Measurements from ENCODE around the gene UMOD. TPM values are rescaled to one million over a fixed set of nuclear protein-coding genes. Genes with fewer than 3 reads are reported as not detected.

Gene UMOD
- total RNA-seq: not detected

DNA sequence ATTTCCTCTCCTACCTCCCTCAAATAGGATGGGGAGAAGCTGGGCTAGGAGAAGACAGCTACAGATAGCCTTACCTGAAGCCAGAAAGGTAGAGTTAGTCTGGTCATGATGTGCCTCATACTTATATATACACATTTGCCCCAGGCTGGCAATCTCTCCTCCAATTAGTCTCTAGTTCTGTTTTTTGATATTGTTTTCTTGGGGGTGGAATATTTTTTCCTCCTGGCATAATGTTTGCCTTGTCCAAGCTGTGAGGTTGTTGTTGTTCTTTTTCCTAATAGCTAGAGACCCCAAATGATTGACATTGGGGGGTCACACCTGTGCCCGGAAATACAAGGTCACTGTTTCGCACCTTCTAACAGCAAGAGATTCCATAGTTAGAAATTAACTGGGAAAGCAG lies at the start of gene UMOD:
TSS of gene UMOD (minus strand) at position 101 of the 400 bp plus-strand sequence. CDS start 1,978 bp downstream, outside the sequence.
- DNase-seq: no peak

DNA sequence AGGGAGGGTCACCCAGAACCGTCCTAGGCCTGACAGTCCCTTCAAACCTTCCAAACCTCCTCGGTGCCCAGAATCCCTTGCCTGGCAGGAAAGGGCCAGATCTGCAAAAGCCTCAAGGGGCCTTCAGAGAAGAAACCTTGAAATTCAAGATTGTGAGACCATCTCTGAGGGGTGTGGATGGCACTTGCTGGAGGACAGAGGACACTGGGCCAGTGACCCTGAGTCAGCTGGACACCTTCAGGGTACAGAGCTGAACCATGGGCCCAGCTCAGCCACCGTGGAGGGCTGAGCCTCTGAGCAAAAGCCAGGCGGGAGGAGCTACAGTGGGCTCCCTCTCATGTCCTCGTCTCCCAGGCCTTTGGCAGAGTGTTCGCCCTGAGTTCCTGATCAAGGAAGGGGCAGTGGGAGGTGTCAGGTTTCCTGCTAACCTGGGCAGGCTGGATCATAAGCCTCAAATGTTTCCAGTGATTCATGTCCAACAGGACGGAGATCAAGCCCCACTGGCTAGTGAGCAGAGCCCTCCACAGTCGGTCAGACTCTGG lies 49.0 kb upstream of the UMOD start:
- DNase-seq: no peak

DNA sequence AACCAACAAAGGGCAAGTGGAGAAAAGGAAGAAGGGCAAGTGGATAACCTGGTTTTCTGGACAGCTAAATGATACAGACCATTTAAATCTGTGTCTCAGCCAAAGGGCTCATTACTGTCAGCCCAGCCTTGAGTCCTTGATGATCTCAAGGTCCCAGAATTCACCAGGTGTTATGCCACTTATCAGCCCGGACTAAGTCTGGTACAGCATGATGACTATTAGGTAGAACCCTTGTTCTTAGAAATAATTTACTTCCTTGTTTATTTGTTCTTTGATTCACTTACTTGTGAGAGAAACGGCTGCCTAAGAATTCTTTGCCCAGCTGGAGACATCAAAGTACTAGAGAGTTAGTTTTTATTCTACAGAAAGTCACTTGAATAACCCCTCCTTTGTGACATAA lies 48.6 kb upstream of the UMOD start:
- no peak for DNase-seq

DNA sequence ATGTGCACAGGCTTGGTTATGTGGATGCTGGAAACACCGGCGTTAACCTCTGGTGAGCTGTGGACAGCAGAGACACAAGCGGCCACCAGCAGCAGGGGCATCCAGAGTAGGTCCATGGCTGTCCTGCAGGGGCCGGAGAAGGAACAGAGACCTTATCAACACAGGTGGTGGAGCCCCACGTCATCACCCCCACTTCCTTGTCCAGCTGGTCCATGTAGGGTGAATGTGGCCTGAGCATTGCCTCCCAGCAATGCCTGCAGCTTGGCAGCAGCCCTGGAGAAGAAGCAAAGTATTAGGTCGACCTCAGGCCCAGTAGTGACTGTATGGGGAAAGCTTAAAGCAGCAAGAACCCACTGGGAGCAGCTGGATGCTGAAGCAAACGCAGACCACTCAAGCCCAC lies 46.7 kb upstream of the UMOD start:
- no peak for DNase-seq

DNA sequence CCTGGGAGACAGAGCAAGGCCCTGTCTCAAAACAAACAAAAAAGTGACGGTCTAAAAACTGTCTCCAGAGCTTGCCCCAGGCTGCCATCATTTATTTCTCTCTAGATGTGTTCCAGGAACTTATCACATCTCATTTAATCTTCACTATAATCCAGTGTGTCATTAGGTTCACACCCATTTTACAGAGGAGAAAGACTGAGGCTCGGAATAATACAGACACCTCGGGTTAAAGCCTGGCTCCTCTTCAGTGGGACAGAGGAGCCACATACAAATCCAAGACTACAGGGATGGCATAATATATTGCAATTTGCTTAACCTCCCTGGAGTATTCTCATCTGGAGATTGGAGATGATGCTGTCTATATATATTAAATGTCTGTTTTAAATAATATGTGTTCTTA lies 46.1 kb upstream of the UMOD start:
- DNase-seq: no peak

DNA sequence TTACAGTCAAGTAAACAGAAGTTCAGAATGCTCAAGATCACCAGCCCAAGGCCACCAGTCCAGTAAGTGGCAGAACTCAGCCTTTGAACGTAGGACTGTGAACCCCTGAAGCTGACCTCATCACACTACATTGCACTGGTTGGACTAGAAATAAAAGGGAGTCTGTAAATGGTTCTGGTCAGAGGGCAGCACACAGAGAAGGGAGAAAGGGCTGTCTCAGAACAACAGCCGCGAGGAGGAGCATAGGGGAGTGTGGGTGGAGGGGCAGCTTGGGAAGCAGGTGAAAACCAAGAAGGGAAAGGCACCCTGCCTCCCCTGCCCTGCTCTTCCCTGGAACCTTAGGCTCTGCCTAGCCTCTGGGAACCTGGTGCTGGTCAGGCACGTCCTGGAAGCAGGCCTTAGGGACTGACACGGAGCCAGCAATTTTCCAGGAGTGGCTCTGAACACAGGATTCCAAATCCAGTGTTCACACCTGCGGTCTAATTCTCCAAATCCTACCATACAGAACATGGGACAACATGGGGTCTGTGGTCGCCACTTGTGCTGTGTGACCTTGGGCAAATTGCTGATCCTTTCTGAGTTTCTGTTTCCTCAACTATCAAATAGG lies 45.1 kb upstream of the UMOD start:
- no peak for DNase-seq

DNA sequence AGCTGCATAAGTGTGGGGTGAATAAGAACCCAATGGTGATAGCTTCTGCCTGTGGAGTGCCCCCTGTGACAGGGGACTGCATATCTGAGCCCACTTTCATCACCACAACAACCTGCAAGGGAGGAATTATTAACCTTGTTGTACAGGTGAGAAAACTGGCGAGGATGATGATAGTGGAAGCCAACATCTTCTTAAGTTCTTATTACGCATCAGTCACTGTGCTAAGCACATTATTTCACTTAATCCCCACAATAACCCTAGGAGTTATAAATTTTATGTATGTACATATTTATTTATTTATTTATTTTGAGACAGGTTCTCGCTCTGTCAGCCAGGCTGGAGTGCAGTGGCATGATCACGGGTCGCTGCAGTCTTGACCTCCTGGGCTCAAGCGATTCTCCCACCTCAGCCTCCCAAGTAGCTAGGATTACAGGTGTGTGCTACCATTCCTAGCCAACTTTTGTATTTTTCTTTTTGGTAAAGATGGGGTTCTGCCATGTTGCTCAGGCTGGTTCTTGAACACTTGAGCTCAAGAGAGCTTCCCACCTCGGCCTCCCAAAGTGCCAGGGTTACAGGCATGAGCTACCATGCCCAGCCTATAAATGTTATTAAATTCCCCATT lies 44.4 kb upstream of the UMOD start:
- no peak for DNase-seq

DNA sequence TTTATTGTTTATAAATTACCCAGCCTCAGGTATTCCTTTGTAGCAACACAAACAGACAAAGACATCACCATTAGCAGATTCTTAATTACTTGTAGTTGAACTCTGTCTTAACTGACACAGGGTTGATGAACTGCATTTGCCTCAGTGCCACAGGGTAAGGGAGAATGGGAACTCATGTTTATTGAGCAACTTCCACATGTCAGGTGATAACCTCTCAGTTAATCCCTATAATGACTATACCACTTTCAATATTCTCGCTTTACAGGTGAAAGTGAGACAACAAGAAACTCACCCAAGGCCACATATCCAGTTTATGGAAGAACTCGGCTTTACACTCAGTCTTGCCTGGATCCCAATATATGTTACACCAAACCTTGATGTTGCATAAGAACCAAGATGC lies 43.4 kb upstream of the UMOD start:
- no peak for DNase-seq

DNA sequence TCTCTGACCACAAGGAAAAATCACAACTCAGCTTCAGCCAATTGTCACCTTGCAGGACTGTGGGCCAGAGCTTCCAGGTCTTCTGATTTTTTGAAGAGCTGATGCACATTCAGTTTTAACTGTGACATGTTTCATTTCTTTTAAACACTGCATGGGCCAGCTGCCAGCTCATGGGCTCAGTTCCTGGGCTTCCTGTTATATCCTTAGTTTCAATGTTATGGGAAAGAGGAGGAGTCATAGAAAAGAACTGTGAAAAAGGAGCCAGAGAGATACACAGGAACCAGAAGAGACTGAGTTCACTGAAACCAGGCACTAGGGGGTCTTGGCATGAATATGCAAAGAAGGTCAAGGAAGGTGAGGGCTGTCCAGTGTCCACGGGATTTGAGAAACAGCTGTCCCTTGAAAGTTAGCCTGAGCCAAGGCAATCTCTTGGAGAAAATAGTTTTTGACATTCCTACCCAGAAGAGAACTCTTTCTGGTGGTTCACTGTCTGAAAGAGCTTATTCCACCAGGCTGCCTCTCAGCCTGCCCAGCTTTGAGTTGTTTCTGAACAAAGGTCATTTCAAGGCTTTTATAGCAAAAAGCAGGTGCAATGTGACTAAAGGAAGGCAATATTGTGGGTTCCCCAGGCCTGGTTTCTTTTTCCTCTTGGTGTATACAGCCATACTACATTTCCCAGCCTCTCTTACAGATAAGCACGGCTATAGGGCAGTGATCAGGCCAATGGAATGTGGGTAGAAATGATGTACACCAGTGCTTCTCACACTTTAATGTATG lies 41.5 kb upstream of the UMOD start:
- no peak for DNase-seq

DNA sequence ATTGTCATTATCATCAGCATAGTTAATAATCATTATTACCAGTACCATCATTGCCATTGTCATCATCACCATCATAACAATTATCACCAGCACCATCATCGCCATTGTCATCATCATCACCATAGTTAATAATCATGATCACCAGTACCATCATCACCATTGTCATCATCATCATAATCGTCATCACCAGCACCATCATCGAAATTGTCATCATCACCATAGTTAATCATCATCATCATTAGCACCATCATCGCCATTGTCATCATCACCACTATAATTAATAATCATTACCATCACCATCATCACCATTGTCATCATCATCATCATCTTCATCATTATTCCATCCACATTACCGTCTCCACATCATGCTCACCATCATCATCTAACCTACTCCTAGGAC lies 38.5 kb upstream of the UMOD start:
- DNase-seq: no peak

DNA sequence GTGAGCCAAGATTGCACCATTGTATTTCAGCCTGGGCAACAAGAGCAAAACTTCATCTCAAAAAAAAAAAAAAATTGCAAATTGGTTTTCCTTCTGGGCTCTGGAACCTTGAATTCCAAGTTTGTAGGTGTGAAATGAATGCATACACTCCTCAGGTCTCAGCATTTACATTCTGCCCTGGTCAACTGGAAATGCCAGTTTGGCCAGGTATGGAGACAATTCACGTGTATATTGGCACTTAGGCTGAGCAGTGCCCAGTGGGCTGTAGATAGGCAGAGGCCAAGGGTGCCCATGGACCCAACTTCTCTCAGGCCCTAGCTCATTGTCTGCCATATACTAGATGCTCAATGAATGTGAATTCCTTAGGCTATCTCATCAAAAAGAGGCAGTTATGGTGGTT lies 36.3 kb upstream of the UMOD start:
- no peak for DNase-seq

DNA sequence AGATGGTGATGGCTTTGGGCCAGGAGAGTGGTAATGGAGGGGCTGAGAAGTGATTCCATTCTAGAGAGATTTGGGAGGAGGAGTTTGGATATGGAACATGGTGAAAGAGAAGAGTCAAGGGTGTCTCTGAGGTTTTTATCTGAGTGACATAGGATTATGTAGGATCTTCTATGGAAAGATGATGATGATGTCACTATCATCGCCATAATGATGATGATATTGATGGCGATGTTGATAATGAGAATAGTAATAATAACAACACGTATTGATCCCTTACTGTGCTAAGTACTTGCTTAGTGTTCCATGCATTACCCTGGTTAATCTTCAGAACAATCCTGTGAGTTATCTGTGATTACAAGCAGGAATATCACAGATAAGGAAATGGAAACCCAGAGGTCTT lies 35.5 kb upstream of the UMOD start:
- DNase-seq: no peak

DNA sequence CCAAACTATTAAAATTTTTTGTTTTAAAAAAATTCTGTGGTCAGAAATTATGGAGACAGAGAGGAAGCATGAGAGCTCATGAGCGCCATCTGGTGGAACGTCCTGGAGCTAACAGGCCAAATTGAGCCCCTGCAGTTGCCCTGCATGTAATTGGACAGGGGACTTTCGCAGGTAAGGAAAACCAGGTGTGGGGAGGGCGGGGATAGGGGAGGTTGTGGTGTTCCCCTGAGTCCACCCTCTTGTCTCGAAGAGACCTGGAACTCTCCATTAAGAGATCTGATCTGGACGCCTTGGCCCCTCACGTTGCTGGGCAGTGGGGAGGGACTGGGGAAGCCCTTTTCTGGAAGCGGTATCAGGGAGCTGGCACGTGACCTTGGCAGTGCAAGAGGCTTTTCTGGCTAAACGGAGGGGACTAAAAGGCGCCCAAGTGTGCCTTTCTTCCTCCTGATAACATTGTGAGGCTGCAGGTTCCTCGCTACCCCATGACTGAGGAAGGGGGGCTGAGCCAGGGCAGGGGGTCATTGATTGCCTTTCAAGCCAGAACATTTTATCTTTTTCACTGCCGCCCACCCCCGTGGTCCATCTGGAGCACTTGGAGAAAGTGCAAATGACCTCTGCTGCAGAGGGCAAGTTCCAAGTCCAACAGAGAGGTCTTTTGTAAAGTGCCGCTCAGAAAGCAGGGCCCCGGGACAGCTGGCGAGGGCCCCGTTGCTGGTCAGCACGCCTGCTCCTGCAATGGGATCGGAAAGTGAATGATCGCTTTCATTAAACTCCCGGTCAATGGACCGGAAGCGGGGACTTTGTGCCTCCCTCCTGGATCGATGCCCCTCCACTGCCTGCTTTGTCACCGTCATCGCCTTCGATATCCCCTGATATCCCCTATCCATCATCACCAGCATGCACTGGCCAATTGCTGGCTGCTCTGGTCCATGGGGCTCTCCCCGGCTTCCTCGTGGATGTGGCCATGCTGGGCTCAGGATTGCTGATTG lies 33.6 kb upstream of the UMOD start:
- DNase-seq: peak; percentile 17

DNA sequence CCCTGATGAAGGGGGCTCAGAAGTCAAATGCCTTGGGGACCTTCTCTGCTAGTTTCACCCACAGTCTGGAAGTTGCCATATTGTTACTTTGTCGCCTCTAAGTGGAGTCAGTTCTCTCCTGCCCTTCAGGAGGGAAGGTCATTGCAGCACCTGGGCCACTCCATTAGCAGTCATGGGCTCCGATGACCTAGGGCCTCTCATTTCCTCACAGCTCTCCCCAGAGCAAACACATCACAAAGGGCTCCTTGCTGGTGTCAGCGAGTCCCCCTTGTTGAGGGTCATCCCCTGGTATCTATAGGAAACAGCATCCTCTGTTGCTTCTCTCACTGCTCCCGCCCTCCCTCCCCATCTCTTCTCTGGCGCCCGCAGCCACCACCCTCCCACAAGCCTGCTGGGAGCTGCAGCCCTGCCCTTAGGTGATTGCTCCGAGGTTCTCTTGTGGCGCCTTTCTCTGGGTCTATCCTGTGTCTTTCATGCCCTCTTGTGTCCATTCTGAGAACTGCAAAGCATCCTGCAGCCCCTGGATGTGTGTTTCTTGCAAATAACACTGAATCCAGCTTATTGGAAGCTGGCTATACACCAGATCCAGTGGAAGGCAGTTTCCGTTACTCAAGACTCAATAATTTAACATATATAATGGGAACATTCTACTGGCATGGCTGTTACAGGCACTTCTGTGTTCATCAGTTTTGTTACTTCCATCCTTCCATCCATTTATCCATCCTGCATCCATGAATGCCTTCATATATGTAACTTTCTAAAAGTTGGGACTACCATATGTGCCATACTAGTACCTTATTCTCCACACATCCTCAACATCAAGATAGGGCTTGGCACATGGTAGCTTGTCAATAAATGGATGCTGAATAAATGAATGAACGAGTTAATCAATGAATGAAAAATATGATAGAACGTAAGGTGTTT lies 30.9 kb upstream of the UMOD start:
- peak; percentile 23 for DNase-seq

DNA sequence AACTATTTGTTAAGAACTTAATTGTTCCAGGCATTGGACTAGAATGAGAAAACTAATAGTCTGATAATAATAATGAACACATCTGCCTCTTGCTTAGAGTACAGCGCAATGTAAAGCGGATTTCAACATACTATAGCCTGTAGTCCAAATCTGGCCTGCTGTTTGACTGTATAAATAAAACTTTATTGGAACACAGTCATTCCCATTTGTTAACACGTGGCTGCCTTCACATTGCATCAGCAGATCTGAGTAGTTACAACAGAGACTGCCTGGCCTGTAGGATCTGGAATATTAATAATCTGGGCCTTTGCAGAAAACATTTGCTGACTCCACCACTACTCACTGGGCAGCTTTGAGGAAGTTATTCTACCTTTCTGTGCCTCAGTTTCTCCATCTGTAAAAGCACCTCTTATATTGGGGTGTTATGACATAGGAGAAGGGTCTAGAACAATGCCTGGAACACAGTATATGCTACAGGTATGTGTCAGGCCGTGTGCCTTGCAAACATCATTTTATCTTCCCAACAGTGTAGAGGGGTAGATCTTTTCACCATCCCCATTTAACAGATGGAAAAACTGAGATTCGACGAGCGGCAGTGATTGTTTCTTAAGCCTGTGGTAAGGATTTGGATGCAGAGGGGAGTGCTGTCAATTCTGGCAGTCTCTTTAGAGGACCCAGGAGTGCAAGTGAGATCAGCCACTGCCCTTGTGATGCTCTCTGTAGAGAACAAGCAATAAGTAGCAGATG lies 29.9 kb upstream of the UMOD start:
- no peak for DNase-seq

DNA sequence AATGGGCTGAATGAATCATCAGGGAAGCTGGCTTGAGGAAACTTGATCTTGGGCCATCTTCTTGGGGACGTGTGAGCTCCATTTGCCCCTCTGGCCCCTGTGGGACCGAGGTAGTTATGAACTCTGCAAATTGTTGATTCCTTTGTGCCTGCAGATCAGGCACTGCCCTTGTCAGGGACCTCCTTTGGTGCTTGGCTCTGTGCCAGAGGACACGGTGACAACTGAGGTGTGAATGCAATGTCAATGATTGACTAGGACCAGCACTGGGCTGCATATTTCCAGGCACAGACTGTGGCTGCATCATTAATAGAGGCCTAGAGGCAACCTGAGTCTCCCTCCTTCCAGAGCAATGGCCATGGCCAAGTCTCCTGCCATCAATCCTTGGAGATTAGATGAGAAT lies 28.3 kb upstream of the UMOD start:
- no peak for DNase-seq

DNA sequence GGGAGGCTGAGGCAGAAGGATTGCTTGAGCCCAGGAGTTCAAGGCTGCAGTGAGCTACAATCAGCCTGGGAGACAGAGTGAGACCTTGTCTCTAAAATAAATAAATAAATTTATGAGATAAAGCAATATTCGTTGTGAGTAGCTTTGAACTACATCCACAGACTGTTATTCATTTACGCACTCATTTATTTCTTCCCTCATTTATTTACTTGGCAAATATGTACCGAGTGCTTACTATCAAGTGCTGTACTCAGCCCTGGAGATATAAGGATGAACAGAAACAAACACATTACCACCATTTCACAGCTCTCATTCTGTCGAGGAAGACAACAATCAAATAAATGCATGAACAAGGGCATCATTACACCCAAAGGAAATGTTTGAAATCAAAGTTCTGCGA lies 24.7 kb upstream of the UMOD start:
- DNase-seq: no peak

DNA sequence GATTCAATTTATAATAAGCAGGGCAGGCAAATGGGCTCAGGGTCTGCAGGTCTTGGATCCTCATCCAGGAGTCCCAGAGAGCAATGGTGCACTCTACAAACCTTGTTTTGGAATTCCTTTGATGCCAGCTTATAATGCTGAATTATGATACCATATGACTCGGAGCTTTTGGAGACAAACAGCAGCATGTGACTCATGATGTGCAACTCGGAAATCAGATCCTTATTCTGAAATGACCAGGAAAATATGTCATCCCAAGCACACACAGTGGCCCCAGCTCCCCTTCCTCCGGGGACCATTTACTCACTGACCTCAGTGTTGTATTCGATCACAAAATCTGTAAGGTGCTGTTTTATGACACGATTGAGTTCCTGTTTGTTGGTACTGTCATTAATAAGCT lies 20.2 kb upstream of the UMOD start:
- no peak for DNase-seq

DNA sequence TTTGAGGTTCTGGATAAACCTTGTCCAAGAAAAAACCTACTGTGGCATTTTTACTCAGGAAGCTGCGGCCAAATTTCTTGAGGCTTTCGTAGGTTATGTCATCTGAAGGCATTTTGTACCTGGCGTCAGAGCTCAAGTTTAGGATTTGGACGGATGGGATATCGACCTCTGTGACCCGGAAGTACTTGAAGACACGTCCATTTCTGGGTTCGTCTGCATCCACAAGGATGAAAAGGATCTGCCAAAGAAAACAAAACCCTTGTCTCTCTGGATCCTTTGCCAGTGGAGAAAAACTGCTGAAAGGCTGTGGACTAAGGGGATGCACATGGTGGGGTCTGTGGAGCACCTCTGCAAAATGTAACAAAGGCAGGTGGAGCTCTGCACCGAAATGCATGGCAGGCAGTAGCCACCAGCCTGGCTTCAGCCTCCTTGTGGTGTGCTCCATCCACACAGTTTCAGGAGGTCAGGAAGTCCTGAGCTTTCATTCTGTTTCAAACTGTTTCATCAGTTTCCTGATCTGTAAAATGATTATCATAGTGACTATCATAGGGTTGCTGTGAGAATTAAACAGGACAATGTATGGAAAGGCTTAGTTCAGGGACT lies 17.0 kb upstream of the UMOD start:
- no peak for DNase-seq

DNA sequence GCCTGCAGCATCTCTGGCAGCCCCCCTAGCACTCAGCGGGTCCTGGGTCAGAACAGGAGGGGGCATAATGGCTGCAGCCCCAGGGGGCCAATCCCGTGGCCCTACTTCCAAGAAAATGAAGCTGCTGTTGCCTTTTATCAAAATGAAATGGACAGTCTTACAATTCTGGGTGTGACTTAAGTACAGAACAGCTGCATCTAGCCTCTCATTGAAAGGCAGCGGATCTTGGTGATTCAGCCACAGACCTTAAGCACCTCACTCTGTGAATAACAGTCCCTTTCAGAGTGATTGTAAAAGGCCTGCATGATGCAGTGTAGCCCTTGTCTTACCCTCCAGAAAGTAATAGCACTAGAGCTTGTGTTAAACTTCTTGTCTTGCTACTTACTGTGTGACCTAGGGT lies 11.5 kb upstream of the UMOD start:
- no peak for DNase-seq

Measured in occipital lobe (tissue), 2 donors.